HG03108 (cell line): ENCODE results near the gene NRG2.

Source experiments
- ATAC-seq: cut with Tn5 transposase; IDR thresholded peaks from one replicate; pipeline ENCODE4 v1.9.1; 2021; ENCODE audit warnings: moderate library complexity; ENCODE audit not compliant: unreplicated experiment

The NRG2 gene

DNA sequence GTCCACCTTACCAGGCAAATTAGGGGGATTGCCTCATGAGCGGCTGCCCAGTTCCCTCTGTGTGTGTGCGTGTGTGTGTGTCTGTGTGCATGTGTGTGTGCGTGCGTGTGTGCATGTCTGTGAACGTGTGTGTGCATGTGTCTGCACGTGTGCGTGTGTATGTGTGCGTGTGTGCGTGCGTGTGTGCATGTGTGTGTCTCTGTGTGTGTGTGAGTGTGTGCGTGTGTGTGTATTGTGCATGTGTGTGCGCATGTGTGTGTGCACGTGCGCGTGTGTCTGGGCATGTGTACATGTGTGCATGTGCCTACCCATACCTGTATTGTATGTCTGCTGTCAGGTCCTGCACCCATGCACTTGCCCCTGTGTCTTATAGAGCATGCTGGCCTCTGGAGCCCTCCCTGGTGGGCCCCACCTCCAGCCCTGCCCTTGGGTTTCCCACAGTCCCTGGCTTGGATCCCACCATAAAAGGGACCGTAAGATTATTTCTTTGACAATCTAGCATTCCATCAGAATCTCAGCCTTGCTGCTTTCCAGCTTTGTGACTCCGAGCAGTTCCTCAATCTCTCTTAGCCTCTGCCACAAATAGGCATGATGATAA, 238.2 kb downstream of the NRG2 start:
- no peak for ATAC-seq

DNA sequence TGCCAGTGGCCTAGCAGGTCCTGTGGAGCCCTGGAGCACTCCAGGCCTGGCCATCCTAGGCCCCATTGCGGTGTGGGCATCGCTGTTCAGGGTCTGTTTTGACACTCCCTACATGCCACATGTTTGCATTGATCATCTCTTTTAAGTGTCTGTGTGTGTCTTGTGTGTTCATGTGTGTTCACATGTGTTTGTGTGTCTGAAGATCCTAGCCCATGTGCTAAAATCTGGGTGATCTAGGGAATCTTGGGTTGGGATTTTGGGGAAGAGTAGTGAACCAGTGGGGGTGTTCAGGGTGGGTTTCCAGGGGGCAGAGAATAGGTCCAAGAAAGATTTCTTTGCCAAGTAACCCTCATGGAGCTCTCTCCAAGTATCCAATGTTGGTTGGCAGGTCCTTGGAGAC, 239.1 kb downstream of the NRG2 start:
- no peak for ATAC-seq

DNA sequence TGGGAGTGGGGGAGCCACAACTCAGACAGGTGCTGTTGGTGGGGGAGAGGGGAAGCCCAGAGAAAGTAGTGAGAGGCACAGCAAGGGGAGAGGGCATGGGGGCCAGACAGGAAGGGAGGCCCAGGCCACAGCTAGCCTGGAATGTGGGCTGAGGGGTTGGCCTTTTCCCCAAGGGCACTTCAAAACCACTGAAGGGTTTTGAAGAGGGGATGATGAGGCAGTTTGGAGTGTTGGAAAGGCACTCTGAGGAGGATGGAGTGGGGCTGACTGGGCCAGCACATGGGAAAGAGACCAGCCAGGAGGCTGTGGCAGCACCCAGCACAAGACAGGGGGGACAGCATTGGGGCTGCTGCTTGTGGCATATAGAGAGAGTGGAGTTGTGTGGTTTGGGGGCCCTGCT, 243.7 kb downstream of the NRG2 start:
- ATAC-seq = no peak

DNA sequence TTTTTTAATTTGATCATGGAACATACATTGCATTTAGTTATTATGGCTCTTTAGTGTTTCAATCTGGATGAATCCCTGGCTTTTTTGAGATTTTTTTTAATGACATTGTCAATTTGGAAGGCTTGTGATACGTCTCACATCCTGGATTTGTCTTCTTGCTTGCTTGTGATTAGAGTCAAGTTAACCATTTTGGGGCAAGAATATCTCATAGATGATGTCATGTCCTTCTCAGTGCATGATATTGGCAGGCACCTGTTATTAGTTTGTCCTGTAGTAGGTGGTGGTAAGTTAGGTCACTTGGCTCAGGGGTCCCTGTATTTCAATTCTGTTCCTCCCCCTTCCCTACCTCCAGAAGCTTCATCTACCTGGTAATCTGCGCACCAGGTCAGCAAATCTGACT, 244.2 kb downstream of the NRG2 start:
- no peak for ATAC-seq

DNA sequence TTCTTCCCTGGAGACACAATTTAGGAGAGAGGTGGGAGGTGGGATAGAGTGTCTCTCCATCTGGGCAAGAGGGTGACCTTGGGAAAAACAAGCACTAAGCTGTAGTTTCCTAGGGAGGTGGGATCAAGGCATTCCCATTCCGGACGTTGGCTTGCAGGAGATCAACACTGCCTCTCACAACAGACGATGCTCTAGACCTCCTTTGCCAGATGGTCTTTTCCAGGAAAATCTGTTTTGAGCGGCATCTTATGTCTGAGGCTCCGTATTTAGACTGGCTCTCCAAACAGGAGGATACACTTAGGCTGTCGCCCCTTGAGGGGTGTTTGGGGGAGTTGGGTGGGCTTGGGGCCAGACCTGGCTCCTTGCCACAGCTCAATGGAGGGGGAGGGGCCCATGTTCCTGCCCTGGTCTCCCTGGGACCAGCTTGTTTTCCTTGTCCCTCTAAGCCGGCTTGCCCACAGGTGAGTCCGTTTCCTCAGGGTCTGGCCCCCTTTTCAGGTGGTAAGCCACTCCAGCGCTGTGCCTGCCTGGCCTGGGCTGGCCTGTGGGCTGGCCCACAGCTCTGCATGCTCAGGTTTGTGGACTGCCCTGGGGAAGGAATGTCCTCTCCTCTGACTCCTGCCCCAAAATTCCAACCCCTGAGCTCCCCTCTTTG, 245.1 kb downstream of the NRG2 start:
- no peak for ATAC-seq

DNA sequence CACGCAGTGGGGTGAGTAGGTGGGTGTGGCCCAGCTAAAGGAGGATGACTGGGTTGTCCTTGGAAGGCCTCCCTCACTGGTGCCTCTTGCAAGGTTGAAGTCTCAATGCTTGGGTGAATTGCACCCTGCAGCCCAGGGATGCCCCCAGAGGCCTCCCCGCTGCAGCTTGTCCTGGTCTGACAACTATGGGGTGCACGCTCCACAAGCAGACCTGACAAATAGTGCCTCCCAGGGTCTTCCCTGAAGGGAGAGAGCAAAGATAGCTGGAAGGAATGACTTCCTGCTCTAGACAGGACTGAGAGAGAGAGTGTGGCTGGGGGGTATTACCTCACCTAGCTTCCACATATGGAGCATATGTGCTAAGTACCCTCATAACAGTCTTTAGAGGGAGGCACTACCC, 245.8 kb downstream of the NRG2 start:
- ATAC-seq = no peak
